ENCODE results near the gene PRDM5.

The PRDM5 gene

GRCh38 chr4:120736312-120736711 lies 186.2 kb downstream of the PRDM5 start:
- no peak for DNase-seq

DNA sequence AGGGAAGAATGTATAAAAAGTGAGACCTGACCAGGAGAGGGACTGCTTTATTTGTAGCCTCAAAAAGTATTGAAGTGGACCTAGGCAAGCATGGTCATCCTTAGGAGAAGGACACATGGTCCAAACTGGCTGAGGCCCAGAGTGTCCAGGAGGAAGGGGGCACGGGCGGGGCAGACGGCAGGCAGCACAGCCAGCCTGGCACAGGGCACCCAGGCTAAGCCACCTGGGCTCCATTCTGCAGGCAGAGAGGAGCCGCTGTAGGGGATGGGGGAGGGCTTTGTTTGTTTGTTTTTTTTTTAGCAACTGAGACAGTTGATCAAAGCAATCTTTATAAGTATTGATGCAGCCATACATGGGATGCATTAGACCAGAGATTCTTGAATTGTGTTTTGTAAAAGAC lies 188.6 kb downstream of the PRDM5 start:
- DNase-seq: no peak

GRCh38 chr4:120733054-120733453 lies 189.5 kb downstream of the PRDM5 start:
- no peak for DNase-seq

GRCh38 chr4:120731561-120731960 lies 191.0 kb downstream of the PRDM5 start:
- DNase-seq: no peak

- no peak for DNase-seq
These were observed 191.7 kb downstream of the PRDM5 start for GRCh38 chr4:120730777-120731320.

DNA sequence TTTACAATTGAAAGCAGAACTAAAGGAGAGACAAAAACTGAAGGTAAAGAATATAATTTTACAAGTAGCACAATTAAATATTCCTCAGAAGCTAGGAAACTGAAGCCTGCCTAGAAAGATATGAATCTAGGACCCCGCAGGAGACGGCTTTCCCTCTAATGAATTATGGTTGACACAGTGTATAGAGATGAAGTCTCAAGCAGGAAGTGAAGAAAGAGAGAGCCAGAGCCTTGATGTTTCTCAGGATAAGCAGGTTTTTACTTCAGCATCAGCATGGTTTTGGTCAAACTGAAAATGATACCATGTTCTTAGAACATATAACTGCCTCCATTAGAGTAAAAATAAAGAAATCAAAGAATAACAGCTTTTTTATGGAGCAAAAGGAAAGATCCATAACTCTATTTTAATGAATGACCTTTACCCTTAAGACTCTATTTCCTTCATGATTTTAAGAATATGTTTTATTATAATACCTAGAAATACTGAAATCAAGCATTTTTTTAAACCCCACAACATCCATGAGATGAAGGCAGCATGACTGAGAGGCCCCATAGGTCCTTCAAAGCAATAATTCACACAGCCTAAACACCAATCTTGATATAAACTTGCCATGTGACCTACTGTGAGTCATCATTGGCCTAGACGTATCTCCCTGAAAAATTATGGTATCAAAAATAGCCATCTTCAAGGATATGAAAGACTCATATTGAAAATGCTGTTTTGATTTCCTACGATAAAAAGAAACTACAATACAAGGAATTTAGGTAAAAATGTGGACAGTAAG lies 193.4 kb downstream of the PRDM5 start:
- DNase-seq: no peak

DNA sequence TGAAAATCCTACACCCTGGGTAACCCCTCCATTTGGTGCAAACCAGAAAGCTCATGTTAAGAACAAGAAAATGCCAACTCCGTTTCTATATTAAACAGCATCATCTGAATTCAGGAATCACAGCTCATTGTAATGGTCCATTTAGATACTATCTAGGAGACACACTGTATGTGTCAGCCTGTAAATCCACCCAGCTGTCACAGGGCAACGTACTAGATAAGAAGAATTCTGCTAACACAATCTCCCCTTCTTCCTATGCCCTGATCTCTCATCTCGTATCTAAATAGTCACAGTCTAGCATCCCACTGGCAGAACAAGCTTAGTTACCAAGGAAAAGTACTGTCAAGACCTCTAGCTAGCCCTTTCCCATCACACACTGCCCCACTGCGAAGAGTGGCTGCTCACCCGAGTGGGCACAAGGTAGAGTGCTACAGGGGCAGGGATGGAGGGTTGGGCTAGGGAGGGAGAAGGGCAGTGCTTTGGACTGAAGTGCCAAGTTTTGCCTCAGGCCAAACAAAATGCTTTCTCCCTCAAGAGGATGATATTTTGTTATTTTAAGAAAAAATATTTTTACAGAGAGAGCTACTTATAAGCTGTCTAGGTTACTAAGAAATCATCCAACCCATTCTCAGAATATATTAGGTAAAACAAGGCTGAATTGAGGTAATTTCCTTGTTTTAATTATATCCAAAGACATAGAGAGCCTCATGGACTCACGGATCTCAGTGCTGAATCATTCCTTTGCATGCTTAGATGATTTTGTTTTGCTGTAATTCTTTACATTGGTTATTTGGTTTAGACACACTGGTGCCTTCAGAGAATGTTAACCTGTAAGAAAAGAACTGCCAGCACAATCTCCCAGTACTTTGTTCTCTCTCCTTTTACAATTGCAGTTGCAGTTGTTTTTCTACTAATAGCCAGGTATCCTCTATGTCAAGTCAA lies 196.6 kb downstream of the PRDM5 start:
- DNase-seq: no peak

DNA sequence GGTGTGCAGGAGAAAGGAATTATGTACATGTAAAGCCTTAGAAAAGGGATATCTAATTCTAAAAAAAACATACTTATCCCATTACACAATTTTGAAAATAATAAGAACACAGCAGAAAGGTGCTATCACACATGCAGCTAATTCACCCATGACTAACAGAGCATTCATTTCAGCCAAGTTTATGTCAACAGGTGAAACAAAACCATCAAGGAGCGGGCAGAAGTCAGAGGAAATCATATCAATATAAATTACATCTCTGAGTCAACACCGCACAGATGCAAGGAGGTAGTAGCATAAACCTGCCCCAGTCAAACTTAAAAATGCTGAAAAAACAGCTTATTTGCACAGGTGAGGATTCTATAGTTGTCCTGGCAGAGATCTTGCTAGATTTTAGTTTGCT lies 197.9 kb downstream of the PRDM5 start:
- no peak for DNase-seq

DNA sequence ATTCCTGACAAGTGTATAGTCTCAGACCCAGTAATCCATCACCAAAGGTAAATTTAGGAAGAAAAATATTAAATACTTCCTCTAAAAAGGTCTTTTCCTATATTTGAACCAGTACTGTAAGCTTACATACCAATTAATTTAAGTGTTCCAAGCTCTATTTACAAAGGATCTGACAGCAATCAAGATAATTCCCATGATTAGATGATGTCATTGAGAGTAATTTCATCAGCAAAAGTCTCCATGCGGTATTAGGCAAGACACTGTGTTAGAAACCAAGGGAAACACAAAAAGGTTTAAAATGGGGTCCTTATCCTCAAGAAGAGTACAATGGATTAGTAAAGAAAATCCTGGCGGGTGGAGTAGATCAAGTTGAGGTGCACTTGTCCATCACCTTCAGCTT lies 198.5 kb downstream of the PRDM5 start:
- no peak for DNase-seq

GRCh38 chr4:120723105-120723504 lies 199.4 kb downstream of the PRDM5 start:
- DNase-seq: no peak

DNA sequence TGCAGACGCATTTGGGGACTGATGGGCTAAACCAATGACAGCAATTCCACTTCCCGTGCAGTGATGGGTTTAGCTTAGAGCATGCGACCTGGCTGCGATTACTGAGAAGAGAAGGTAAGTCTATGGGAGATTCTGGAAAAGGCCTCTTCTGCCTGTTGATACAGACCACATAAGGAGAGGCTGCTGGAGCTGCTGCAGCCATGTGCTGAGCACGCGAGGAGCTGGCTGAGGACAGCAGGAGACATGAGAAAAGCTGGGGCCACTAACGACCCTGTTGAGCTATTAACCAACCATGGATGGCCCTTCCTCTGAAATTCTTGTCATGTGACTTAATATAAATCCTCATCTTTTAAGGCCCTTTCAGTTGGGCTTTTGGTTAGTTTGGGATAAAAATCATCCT lies 199.9 kb downstream of the PRDM5 start:
- no peak for DNase-seq

- DNase-seq: no peak
These were observed 202.1 kb downstream of the PRDM5 start for GRCh38 chr4:120720354-120720934.

GRCh38 chr4:120718979-120719566 lies 203.5 kb downstream of the PRDM5 start:
- peak; percentile 15 for DNase-seq

DNA sequence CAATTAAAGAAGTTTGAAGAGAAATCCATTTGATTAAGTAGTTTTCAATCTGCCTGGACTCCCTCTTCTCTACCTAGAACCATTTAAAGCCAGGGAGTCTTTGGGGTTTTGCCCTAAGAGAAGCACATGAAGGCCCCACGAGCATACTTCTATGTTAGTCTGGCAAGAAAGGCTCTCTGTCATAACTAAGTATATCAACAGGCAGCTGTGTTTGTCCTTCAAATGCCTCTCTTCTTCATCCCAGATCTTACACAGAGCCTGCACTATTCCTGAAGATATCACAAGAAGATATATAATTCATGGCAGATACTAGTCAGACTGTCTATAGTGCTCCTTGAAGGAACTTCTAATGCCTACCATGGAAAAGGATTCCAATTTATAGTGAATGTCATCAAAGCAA lies 206.2 kb downstream of the PRDM5 start:
- no peak for DNase-seq

- DNase-seq: no peak
These were observed 208.0 kb downstream of the PRDM5 start for GRCh38 chr4:120714417-120715010.

DNA sequence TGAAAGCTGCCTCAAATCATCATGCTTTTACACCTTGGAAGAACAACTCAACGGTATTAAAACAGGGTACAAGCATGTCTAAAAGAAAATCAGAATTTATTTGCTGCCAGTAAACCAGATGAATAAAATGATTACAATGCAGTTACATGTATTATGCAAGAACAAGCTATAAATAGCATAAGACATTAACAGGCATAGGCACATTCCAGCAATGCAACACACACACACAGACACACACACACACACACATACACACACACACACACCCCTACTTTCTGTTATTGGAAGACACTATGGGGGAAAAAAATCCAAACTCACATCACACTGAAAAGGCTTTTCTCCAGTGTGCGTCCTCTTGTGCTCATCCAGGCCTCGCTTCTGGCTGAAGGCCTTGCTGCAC lies 212.5 kb downstream of the PRDM5 start:
- peak; percentile 68 for DNase-seq

DNA sequence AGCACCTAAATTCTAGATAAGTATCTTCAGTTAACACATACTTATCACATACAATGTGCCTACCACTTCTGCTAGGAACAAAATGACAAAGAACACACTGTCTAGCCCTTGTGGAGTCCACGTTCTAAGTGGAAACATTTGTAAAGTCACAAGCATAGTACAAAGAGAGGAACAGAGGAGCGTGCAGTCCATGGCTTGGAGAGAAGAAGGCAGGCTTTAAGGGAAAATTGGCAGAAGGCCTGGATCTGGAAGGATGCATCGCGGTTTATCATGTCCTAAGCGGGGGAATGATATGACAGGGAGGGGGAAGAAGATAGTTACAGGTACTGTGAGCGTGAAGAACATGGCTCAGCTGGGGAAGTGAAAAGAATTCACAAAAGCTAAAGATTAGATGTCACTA lies 218.0 kb downstream of the PRDM5 start:
- no peak for DNase-seq

- no peak for DNase-seq
These were observed 218.6 kb downstream of the PRDM5 start for GRCh38 chr4:120703908-120704307.

DNA sequence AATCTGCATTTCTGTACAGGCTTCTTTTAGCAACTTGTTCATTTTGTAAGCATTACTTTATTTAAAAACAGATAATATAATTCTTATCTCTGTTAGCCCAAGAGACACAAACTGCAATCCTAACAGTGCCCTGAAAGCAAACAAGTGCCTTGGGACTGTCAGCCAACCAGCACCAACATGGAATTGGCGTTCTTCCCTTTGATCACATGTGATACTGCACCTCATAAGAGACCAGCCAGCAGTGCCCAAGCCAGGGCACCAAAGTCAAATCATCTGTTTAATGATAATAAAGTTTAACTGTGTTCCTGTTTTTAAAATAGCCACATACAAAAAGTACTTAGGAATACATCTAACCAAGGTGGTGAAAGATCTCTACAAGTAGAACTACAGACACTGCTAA lies 223.2 kb downstream of the PRDM5 start:
- no peak for DNase-seq

- peak; percentile 55 for DNase-seq
These were observed 227.6 kb downstream of the PRDM5 start for GRCh38 chr4:120694973-120695372.

- DNase-seq: no peak
These were observed 228.7 kb downstream of the PRDM5 start for GRCh38 chr4:120693816-120694215.

DNA sequence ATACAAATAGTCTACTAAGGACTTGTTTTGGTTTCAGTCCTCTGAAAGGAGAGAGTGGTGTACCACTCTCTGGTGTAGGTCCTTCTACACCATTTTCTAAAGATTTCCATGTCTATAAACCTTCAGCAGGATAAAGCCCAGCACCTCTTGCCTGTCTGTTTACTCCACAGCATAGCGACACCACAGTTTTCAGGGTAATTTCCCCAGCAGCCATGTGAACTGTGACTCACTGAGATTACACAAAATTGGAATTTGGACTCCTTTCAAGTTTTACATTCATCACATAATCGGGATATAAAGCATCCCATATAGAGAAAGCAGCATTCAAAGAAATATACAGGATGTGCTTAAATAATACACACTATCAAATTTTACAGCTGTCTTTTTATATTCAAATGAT lies 229.6 kb downstream of the PRDM5 start:
- peak; percentile 67 for DNase-seq

DNA sequence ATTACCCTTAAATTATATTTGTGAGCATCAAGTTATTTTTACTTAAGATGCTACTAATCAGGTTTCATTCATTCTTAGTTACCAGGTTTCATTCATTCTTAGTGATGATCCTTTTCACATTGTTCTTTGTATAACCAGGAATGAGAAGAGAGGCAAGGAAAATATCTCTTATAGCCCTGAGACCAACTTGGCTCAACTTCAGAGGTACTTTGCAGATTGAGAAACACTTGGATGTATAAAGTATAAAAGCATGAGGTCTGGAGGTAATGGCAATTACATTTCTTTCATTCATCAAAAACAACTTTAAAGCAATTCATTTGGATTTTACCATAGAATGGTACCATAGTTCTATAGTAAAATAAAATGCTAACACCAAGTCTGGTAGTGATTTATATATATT lies 231.0 kb downstream of the PRDM5 start:
- DNase-seq: no peak

Measured in HCEC 1CT (cell line).